Thoracic aorta (tissue), 2 donors: ENCODE results near the gene ELP2. TPM values are rescaled to one million over a fixed set of nuclear protein-coding genes. Genes with fewer than 3 reads are reported as not detected.

Source experiments
- ATAC-seq: fragments of 150-250 bp; one replicate; pipeline ENCODE4 v1.8.0; 2017; ENCODE audit warnings: low read depth; ENCODE audit not compliant: insufficient number of reproducible peaks, low FRiP score
- DNase-seq: peaks from one replicate; pipeline ENCODE4 v3.0.0-alpha.2; 2020; ENCODE audit warnings: low spot score
- H3K27ac ChIP-seq, 2 donors: fragments of 200-600 bp; sonication (generic); 1 replicate in 1 of 2; 2 replicates in 1 of 2; pipeline ENCODE4 v1.5.1; 2016; ENCODE audit warnings: mild to moderate bottlenecking in 2 of 2, moderate library complexity in 2 of 2
- H3K27me3 ChIP-seq: fragments of 200-600 bp; sonication (generic); replicated peaks from 2 replicates; pipeline ENCODE4 v1.6.0; 2016; ENCODE audit warnings: mild to moderate bottlenecking; ENCODE audit not compliant: insufficient read depth
- H3K36me3 ChIP-seq: fragments of 200-600 bp; sonication (generic); one replicate; pipeline ENCODE4 v1.5.1; 2016
- H3K4me1 ChIP-seq, 2 donors: fragments of 200-600 bp; sonication (generic); 1 replicate in 1 of 2; 2 replicates in 1 of 2; pipeline versions ENCODE4 v1.5.1 to v1.6.0; 2016; ENCODE audit warnings: low read depth in 2 of 2, mild to moderate bottlenecking in 1 of 2; ENCODE audit not compliant: control insufficient read depth in 1 of 2
- H3K4me3 ChIP-seq: fragments of 200-600 bp; sonication (generic); 2 replicates; pipeline ENCODE4 v1.5.1; 2016; ENCODE audit warnings: mild to moderate bottlenecking
- H3K9me3 ChIP-seq: fragments of 200-600 bp; sonication (generic); 2 replicates; pipeline ENCODE4 v1.5.1; 2016
- total RNA-seq, 2 donors: library from RNA; depleted of rRNA; stranded (reverse); fragments of >200 nt; gene quantifications; one replicate each; pipeline versions ENCODE4 v1.1.0 to v1.2.3, GENCODE V29; 2016
- TF ChIP-seq, protein P1 (sequence below): fragments of 200-600 bp; sonication (generic); IDR thresholded peaks from one replicate; pipeline ENCODE4 v1.5.1; 2019; ENCODE audit warnings: antibody characterized with exemption

ELP2 gene
- total RNA-seq, 2 donors from 2014 or later = 59.0 to 66.6 TPM

DNA sequence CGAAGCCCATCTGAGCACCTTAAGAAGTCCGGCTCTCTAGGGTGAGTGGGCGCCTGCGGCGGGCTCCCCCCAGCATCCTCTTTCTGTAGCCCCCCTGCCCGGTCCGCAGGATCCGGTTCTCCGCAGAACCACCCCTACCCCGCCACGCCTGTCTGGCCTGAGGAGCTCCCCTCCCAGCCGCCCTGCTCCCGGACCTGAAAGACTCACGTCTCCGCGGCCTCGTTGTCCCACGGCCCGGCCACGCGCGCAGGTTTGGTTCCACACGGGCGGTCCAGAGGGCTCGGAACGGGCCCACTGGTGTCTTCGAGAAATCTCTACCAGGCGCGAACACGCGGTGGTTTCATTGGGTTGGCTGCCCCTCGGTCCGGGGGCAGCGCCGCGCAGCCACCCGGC lies 796 bp upstream of the ELP2 start:
- ATAC-seq (peak; percentile 31), DNase-seq (peak; percentile 16)
- TF ChIP-seq, protein P1, sequence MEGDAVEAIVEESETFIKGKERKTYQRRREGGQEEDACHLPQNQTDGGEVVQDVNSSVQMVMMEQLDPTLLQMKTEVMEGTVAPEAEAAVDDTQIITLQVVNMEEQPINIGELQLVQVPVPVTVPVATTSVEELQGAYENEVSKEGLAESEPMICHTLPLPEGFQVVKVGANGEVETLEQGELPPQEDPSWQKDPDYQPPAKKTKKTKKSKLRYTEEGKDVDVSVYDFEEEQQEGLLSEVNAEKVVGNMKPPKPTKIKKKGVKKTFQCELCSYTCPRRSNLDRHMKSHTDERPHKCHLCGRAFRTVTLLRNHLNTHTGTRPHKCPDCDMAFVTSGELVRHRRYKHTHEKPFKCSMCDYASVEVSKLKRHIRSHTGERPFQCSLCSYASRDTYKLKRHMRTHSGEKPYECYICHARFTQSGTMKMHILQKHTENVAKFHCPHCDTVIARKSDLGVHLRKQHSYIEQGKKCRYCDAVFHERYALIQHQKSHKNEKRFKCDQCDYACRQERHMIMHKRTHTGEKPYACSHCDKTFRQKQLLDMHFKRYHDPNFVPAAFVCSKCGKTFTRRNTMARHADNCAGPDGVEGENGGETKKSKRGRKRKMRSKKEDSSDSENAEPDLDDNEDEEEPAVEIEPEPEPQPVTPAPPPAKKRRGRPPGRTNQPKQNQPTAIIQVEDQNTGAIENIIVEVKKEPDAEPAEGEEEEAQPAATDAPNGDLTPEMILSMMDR = no peak
- H3K4me3 ChIP-seq = peak overlapping the region; percentile 86
- peaks cover 4% of the 10 kb centered on the region for H3K36me3 ChIP-seq
- H3K27ac ChIP-seq = peak overlapping the region; percentile 96 to 99
- no peaks in the 10 kb centered on the region for H3K27me3 ChIP-seq
- no peaks in the 10 kb centered on the region for H3K9me3 ChIP-seq
- H3K4me1 ChIP-seq = peaks cover 12 to 37% of the 10 kb centered on the region in 2 donors

DNA sequence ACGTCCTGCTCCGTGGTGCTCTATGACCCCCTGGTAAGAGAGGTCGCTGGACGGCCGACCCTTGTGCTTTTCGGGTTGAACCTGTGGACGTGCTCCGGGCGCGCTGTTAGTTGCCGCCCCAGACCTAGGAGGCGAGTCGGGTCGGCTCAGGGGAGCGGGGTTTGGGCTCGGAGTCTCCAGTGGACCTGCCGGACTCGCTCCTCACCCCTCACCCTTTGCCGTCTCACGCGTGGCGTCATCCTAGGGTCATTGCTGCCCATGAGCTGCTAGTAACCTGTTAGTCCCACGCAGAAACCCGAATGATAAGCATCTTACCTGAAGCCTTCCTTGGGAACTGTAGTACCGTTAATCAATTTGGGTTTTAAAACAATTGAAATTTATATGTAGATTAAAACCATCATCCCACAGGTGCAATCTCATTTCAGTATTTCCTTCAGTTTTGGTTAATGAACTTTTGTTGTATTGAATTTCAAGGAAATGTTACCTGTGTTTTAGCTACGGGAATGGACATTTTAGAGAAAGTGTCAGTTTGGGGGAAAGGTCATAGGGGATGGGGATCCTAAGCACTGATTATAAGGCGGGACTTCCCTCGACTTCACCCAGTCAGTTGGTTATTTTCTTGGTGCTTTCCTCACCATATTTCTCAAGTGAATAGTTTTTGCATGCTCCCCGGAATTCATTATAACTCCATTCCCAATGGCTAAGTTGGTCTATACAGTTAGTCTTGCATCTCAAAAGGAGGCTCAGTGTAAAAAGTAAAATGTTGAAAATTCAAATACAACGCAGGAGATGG lies 536 bp downstream of the ELP2 start:
- TF ChIP-seq, protein P1 = no peak

DNA sequence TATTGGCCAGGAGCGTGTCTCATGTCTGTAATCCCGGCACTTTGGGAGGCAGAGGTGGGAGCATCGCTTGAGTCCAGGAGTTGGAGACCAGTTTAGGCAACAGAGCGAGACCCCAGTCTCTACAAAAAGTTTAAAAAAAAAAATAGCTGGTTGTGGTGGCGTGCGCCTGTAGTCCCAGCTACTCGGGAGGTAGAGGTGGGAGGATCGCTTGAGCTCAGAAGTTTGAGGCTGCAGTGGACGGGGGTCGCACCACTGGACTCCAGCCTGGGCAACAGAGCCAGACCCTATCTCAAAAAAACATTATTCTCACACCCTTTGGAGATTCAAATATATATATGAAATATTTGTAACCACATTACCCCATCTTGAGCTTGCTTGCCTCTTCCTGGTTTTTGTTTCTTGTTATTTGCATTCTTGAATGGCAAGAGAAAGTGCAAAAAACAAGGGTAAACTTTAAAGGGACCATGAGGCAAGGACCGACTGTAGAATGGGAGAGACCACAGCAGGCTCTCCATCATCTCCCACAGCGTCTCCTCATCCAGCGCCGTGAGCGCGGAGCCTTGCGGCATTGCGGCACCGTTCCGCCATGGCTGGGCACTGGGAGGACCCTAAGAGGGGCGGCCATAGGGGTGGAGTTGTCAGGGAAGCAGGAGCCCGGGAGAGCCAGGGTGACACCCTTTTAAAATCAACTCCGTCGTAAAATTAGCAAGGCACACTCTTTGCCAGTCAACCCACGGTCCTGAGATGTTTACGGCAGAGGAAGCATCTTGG lies 1.4 kb downstream of the ELP2 start:
- no peaks in the 10 kb centered on the region for H3K9me3 ChIP-seq
- no peaks in the 10 kb centered on the region for H3K36me3 ChIP-seq
- H3K4me1 ChIP-seq = peaks cover 12 to 37% of the 10 kb centered on the region in 2 donors
- no peak overlapping the region for H3K27ac ChIP-seq
- no peaks in the 10 kb centered on the region for H3K27me3 ChIP-seq
- DNase-seq (no peak), ATAC-seq (no peak)
- TF ChIP-seq, protein P1 = no peak
- H3K4me3 ChIP-seq = peak overlapping the region; percentile 86

More for the DNA sequence above, 536 bp downstream of the ELP2 start:
- H3K4me3 ChIP-seq = peak overlapping the region; percentile 86
- no peaks in the 10 kb centered on the region for H3K9me3 ChIP-seq
- H3K36me3 ChIP-seq = no peaks in the 10 kb centered on the region
- peak overlapping the region; percentile 96 to 99 for H3K27ac ChIP-seq
- ATAC-seq (peak; percentile 7), DNase-seq (no peak)
- no peaks in the 10 kb centered on the region for H3K27me3 ChIP-seq
- H3K4me1 ChIP-seq = peaks cover 12 to 37% of the 10 kb centered on the region in 2 donors

- Histone ChIP-seq H3K4me1 (peaks cover 12 to 35% of the 10 kb centered on the region in 2 donors), H3K4me3 (no peak overlapping the region), H3K27ac (no peak overlapping the region), H3K36me3 (no peaks in the 10 kb centered on the region), H3K9me3 (no peaks in the 10 kb centered on the region), H3K27me3 (no peaks in the 10 kb centered on the region)
- ATAC-seq (no peak), DNase-seq (no peak)
- TF ChIP-seq, protein P1 = no peak
Observed at GRCh38 chr18:36131692-36132483, 2.2 kb downstream of the ELP2 start.
